Left ventricle myocardium inferior (tissue), 1 donor: ENCODE measurements around the gene HELZ2. TPM values are rescaled to one million over a fixed set of nuclear protein-coding genes. Genes with fewer than 3 reads are reported as not detected.

ENCODE experiments used
- DNase-seq: peaks from one replicate; pipeline ENCODE4 v3.0.0-alpha.2; 2020
- H3K27ac ChIP-seq: fragments of 200-600 bp; replicated peaks from 2 replicates; pipeline ENCODE4 v1.8.0; 2021
- H3K27me3 ChIP-seq: fragments of 200-600 bp; 2 replicates; pipeline ENCODE4 v1.8.0; 2021; ENCODE audit warnings: low read depth
- H3K36me3 ChIP-seq: fragments of 200-600 bp; 2 replicates; pipeline ENCODE4 v1.8.0; 2021
- H3K4me1 ChIP-seq: fragments of 200-600 bp; 2 replicates; pipeline ENCODE4 v1.8.0; 2021
- H3K4me3 ChIP-seq: fragments of 200-600 bp; 2 replicates; pipeline ENCODE4 v1.8.0; 2021; ENCODE audit warnings: mild to moderate bottlenecking, moderate library complexity
- H3K9me3 ChIP-seq: fragments of 200-600 bp; replicated peaks from 2 replicates; pipeline ENCODE4 v1.8.0; 2021
- intact Hi-C: fragments of 100-400 bp; cut with micrococcal nuclease; formaldehyde crosslinking; loops from one replicate; pipeline ENCODE4 v1.11.0; 2022
- total RNA-seq: library from RNA; stranded (reverse); fragmentation: NEBNext Ultra II Directional; extraction: Animal tissue kit (Norgen Biotek cat#: 25700); gene quantifications from one replicate; pipeline ENCODE4 v1.2.1, GENCODE V29; 2021
- TF ChIP-seq, protein P1 (sequence below): fragments of 200-600 bp; IDR thresholded peaks from 2 replicates; pipeline ENCODE4 v1.8.0; 2021; ENCODE audit warnings: antibody characterized with exemption, mild to moderate bottlenecking, borderline replicate concordance
- donor health status: DM: no; HTN: yes; CAD: no; lungs with severe emphysema.

HELZ2 gene
- total RNA-seq, 1 donor from 2014 or later = 10.6 TPM

DNA sequence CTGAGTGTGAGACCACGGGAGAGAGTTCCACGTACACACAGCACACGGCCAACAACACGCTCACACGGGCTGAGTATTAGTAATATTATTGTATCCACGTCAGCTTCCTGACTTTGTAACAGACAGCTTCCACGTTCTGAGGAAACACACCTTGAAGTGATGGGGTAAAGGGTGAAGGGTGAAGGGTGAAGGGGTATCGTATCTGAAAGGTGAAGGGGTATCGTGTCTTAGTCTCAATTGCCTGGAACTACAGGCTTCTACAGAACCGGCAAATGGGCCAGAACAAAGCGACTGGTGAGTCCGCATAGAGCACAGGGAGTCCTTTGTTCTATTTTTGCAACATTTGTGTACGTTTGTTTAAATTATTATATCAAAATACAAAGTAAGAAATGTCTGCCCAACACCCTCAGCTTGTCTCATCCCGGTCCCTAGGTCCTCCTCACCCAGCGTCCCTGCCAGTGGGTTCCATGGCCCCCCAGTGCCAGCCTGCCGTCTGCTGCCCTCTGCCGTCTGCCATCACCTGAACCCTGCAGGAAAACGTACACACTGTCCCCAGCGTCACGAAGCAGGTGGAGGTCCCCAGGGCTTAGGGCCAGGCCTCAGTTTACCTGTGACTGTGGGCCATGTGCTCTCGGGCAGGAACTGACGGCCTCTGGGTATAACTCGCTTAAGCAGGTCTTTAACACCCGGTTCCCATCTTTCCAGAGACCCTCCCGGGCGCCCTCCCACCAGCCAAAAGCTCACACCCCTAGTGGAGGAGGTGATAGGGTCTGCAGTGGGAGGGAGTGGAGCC is 4.4 kb upstream of the HELZ2 start:
- no peaks in the 10 kb centered on the region for H3K36me3 ChIP-seq
- no peak overlapping the region for H3K4me3 ChIP-seq
- DNase-seq = no peak
- H3K27ac ChIP-seq = no peak overlapping the region
- peaks cover 33% of the 10 kb centered on the region for H3K4me1 ChIP-seq
- H3K9me3 ChIP-seq = no peaks in the 10 kb centered on the region
- TF ChIP-seq, protein P1, sequence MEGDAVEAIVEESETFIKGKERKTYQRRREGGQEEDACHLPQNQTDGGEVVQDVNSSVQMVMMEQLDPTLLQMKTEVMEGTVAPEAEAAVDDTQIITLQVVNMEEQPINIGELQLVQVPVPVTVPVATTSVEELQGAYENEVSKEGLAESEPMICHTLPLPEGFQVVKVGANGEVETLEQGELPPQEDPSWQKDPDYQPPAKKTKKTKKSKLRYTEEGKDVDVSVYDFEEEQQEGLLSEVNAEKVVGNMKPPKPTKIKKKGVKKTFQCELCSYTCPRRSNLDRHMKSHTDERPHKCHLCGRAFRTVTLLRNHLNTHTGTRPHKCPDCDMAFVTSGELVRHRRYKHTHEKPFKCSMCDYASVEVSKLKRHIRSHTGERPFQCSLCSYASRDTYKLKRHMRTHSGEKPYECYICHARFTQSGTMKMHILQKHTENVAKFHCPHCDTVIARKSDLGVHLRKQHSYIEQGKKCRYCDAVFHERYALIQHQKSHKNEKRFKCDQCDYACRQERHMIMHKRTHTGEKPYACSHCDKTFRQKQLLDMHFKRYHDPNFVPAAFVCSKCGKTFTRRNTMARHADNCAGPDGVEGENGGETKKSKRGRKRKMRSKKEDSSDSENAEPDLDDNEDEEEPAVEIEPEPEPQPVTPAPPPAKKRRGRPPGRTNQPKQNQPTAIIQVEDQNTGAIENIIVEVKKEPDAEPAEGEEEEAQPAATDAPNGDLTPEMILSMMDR = peak; percentile 44
- H3K27me3 ChIP-seq = no peaks in the 10 kb centered on the region
- intact Hi-C loops = no loop called here

DNA sequence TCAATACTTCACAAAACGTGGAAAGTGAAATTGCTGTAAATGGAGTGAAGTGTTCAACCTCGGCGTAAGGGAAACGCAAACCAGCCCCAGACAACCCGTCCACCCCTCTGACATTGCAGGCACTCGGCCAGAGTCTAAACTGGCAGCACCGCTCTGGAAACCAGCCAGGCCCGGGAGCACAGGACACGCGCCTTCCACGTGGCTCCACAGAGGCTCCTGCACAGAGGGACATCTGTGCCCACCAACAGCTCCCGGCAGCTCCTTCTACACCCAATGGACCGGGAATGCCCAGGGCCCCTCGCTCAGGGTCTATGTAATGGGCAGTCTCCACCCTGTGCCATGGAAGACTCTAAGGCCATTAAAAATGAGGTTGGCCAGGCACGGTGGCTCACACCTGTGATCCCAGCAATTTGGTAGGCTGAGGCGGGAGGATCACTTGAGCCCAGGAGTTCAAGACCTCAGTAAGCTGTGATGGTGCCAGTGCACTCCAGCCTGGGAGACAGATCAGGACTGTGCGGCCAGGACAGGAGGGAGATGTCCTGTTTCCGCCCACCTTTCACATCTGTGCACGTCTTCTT is 3.4 kb upstream of the HELZ2 start:
- Histone ChIP-seq H3K36me3 (peaks cover 5% of the 10 kb centered on the region), H3K4me3 (no peak overlapping the region), H3K4me1 (peaks cover 42% of the 10 kb centered on the region), H3K9me3 (no peaks in the 10 kb centered on the region), H3K27ac (peak overlapping the region; percentile 68), H3K27me3 (no peaks in the 10 kb centered on the region)
- intact Hi-C loops = no loop called here
- TF ChIP-seq, protein P1 = no peak
- DNase-seq = peak; percentile 79

DNA sequence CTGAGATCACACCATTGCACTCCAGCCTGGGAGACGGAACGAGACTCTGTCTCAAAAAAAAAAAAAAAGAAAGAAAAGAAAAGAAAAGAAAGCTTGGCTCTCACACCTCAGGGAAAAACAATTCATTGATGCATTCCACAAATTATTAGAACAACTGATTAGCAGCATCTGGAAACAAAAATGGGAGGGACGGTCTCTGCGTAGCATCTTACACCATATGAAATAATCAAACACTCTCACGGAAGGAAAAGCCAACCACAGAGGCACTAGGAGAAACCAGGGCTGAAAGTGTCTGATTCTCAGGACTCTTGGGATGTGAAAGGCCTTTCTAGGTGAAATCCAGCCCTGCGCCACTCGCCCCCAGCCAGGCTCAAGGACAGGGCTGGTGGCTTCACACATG is 2.3 kb upstream of the HELZ2 start:
- DNase-seq = no peak
- Histone ChIP-seq H3K27me3 (no peaks in the 10 kb centered on the region), H3K4me3 (no peak overlapping the region), H3K4me1 (peaks cover 42% of the 10 kb centered on the region), H3K27ac (peak overlapping the region; percentile 68), H3K36me3 (peaks cover 11% of the 10 kb centered on the region), H3K9me3 (no peaks in the 10 kb centered on the region)
- TF ChIP-seq, protein P1 = no peak
- intact Hi-C loops = no loop called here

DNA sequence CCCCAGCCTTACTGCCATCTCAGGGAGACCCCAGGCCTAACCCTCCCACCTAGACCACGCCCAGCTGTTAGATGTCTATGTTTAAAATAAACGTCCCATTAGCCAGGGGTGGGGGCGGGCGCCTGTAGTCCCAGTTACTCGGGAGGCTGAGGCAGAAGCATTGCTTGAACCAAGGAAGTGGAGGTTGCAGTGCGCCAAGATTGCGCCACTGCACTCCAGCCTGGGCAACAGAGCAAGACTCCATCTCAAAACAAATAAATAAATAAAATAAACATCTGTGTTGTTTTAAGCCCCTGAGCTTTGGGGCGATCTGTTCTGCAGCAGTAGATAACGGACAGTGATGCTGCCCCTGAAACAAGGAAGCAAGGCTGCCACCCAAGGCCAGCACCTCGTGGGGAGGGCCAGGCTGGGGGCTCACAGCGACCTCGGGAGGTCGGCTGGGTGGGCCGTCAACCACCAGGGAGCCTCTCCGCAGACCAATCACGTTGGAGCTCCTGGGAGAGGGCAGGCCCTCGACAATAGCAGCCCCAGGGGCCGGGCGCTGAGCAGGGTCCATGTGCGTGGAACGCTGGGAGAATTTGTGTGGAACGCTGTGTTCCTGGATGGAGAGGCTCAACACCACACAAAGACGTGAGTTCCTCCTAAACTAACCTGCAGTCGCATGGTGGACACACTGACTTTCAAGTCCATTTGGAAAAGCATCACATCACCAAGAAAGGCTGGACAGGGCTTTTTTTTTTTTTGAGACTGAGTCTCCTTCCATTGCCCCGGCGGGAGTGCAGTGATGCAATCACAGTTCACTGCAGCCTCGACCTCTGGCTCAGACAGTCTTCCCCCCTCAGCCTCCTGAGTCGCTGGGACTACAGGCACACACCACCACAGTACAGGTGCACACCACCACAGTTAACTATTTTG is 1.0 kb upstream of the HELZ2 start:
- intact Hi-C loops = no loop called here
- Histone ChIP-seq H3K4me3 (peak overlapping the region; percentile 91), H3K27ac (peak overlapping the region; percentile 90), H3K36me3 (peaks cover 11% of the 10 kb centered on the region), H3K4me1 (peaks cover 42% of the 10 kb centered on the region), H3K27me3 (no peaks in the 10 kb centered on the region), H3K9me3 (no peaks in the 10 kb centered on the region)
- DNase-seq = no peak
- TF ChIP-seq, protein P1 = no peak

DNA sequence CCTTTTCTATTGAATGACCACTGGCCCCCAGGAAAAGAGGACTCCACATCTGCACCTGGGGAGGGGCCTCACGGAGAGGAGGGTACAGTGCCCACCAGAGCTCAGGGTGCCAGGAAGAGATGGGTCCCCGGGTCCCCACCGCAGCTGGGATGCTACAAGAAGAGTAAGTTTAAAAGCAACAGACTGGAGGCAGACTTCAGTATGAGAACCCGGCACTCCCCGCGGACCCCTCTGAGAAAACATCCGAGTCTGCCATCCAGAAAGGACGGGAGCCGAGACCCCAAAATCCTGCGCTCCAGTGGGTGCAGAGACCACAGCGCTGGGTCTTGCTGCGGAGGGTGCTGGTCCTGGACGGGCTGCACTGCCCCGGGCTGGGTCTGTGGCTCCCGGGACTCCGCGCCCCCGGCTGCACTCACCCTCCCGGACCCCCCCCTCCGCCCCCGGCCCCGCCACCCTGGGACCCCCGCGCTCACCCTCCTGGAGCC is 350 bp downstream of the HELZ2 start:
- peak overlapping the region; percentile 91 for H3K4me3 ChIP-seq
- peaks cover 42% of the 10 kb centered on the region for H3K4me1 ChIP-seq
- no peaks in the 10 kb centered on the region for H3K9me3 ChIP-seq
- TF ChIP-seq, protein P1 = no peak
- no peak for DNase-seq
- peaks cover 11% of the 10 kb centered on the region for H3K36me3 ChIP-seq
- no peaks in the 10 kb centered on the region for H3K27me3 ChIP-seq
- intact Hi-C loops = no loop called here
- H3K27ac ChIP-seq = peak overlapping the region; percentile 90
